GM19025 (cell line): ENCODE data around the gene TAF3.
A peak's percentile ranks its signal among the peaks of the same experiment; 100 is the strongest.

Experiments
- ATAC-seq: cut with Tn5 transposase; IDR thresholded peaks from one replicate; pipeline ENCODE4 v1.9.1; 2021; ENCODE audit warnings: mild to moderate bottlenecking, low read depth, moderate library complexity; ENCODE audit not compliant: unreplicated experiment

TAF3 gene

DNA sequence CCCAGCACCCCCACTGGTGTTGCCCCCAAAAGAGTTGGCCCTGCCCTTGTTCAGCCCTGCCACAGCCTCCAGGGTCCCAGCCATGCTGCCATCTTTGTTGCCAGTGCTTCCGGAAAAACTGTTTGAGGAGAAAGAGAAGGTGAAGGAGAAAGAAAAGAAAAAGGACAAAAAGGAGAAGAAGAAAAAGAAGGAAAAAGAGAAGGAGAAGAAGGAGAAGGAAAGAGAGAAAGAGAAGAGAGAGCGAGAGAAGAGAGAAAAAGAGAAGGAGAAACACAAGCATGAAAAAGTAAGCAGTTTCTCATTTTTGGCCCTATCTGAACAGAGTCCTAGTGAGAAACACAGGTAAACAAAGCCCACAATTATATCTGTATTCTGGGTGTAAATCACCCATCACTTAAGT, 147.2 kb downstream of the TAF3 start:
- no peak for ATAC-seq

DNA sequence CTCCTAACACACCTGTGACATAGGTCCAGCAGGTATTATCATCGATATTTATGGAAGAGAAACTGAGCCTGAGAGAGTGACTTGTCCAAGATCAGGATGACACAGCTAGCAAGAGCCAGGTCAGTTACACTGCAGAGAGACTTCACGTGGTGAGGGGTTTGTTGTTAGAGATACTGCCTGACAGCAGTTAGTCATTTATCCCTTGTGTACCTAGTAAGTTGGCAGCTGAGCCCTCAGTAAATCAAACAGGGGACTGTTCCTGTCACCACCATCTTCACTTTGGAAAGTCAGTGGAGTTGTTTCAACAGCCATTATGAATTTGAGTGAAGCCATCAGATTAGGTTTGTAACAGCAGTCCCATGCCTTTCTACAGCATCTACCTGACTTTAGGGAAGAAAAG, 148.7 kb downstream of the TAF3 start:
- no peak for ATAC-seq

DNA sequence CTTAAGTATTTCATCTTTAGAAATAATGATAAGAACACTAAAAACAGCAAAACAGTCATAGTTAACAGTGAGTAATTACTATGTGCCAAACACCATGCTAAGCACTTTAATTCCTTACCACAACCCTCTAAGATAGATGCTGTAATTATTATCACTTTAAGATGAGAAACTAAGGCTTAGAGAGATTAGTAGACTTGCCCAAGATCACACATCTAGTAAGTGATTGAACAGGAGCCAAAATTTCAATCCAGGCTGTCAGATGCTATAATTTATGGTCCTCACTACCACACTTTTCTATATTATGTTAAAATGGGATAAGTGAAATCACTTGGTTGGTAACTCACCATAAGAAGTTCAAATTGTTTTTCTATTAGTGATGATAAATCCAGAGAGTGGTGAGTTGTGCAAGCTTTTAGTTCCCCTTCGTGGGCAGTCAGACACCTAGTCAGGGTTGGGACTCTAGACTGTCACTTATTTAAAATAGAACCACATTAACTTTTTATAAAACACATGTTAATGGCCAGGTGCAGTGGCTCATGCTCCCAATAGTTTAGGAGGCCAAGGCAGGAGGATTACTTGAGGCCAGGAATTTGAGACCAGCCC, 150.3 kb downstream of the TAF3 start:
- no peak for ATAC-seq

DNA sequence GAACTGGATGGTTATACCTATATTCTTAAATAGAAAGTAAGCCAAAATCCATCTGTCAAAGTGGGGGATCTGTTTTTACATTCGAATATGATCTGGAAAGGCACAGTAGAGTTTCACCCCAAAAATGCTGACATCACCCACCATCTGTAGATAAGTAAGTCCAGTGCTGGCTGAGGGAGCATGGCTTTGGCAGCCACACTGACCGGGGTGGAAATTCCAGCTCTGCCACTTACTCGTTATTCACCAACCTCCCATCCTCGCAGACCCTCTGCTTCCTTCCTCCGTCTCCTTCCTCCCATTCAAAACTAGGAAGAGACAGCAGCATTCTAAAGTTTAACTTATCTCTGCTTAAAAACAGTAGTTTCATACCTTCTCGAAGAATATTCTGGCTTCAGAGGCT, 151.3 kb downstream of the TAF3 start:
- ATAC-seq: no peak

DNA sequence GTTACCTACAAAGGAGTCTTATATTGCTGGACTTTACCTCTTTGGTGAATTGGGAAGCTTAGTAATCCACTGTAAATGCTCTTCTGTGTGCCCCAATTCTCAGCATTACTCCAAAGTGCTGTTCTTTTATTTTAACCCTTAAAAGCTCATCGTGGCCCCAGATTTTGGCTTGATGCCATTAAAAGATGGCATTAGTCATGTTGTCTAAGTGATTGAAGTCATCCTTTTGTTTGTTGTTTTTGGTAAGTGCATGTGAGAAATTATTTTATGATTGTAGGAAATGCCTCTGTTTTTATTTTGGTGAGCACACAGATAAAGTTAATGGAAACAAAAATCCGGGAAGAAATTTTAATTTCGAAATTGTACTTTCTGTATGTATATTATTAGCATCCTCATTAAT, 153.6 kb downstream of the TAF3 start:
- ATAC-seq: no peak

DNA sequence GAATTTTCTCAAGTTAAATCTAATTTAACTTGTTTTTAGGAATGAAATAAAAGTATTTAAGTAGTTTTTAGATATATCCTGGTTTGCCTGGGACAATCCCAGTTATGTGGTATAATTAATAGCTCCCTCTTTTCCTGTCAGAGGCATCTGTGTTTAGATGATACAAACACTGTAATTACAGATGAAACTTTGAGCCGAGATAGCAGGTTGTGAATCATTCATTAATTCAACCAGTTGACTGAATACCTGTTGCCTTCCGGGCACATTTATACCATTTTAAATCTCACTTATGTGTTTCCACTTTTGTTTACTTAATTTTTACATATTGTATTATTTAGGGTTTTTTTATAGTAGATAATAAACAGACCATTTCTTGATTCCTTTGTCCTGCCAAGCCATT, 154.1 kb downstream of the TAF3 start:
- ATAC-seq: no peak

DNA sequence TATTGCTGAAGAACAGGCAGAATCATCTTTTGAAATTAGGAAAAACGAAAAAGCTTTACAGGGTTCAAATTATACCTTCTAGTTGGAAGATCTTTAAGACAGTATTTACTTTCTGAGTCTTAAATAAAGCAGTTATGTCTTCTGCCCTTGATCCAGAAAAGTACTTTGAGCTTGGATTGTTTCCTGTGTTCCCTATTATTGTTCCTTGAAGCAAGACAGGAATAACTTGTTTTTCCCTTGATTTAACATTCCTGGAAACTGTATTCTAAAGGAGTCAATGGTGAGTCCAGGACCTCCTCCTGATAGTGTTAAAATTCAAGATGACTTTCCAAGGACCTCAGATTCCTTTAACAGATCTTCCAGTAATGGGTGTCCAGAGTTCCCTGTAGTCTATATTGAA, 161.9 kb downstream of the TAF3 start:
- no peak for ATAC-seq

DNA sequence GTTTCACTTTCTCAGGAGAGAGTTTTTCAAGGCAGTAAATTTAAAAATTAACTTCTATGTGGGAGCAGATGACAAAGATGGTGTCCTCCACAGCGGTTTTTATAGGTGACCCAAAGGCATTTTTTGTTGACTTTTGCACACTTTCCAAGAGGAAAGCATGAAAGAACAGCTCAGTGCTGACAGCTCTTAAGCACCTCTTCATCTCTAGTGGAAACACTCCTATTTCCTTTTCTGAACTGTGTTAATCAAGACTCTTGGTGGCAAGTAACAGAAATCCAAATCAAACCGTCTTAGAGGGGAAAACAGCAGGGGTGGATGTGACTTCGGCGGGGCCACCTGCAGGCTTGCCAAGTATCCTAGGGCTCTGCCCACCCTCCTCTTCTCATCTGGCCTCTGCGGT, 164.4 kb downstream of the TAF3 start:
- ATAC-seq: no peak

DNA sequence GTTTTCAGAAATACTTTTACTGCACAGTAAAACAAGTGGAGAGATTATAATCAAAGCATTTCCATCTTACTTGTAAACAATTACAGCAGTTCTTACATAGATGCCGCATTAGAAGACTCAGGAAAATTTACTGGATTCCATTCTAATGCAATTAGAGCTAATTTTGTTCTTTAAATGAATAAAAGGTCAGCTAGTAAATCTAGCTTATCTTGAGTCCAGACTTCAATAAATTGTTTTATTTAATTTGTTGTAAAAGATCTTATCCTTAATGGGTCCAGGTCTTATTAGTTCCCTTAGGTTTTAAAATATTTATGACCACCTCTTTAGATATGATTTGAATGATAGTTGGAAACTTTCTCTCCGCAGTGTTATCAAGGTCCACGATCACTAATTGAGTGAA, 166.0 kb downstream of the TAF3 start:
- no peak for ATAC-seq

DNA sequence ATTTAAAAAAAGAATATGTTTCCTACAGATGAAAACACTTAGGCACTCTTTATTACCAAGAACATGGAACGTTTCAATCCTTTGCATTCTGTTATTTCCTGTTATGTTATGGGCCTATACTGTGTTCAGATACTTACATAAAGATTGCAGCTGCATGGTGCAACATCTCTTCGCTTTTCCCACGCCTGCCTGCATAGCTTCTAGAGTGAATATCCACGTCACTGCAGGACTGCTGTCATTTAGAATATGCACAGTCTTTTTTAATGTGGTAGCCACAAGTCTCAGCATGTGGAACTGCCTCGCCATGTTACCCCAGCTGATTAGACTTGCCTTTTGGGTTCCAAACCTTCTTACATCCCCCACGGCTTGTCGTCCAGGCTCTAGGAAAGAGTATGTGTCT, 166.6 kb downstream of the TAF3 start:
- ATAC-seq: no peak

DNA sequence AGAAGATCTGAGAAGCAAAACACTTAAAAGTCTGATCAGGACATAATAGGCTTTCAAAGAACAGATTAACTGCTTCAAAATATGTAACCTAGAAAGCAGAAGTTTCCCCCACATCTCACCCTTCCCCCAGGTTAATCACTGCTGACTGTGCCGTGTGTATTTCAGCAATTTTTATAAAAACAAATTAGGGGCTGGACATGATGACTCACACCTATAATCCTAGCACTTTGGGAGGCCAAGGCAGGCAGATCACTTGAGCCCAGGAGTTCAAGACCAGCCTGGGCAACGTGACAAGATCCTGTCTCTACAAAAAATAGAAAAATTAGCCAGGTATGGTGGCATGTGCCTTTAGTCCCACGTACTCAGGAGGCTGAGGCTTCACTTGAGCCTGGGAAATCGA, 168.5 kb downstream of the TAF3 start:
- ATAC-seq: no peak

DNA sequence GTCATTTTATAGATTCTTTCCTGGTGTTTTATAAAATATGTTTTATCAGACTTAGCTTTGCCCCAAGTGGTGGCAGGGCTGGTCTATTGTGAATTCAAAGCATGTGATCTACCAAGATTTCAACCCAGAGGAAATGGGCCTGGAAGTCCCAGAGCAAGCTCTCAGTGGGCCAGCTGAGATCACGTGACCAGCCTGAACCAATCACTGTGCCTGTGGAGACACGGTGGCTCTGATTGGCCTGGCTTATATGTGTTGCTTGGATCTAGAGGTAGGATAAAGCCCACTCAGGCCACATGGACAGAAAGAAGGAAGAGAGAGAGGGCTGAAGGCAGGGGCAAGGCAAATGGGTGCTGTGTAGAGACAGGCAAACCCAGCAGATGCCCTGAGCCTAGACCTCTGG, 170.7 kb downstream of the TAF3 start:
- no peak for ATAC-seq

DNA sequence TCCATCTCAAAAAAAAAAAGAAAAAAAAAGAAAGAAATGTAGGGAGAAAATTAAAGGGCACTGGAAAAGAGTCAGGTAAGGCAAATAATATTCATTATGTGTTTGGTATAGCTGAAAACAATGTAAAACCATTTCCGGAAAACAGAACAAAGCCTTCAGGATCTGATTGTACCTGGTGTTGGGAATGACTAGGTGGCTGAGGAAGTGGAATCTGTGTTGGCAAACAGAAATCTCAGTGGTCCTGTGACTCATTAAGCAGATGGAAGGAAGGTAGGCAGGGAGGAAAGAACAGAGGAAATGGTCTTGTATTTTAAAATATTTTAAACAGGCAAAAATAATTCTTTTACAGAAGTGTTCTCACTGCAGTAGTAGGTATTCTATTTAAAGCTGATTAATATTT, 180.5 kb downstream of the TAF3 start:
- no peak for ATAC-seq

DNA sequence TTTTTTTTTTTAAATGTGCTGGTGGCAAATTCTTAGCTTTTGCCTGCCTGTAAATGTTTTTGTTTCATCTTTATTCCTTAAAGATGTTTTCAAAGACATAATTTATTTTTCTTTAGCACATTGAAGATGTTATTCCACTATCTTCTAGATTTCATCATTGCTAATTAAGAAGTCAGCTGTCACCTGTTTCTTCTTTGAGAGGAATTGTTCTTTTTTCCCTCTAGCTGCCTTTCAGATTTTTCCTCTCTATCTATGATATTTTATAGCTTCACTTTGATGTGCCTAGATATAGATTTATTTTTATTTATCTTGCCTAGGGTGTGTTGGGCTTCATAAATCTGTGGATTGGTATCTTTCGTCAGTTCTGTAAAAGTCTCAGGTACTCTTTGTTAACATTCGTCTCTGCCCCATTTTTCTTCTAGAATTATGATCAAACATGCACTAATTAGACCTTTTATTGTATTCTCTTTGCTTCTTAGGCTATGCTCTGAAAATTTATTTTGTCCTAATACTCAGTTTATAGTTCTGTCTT, 186.2 kb downstream of the TAF3 start:
- ATAC-seq: no peak

DNA sequence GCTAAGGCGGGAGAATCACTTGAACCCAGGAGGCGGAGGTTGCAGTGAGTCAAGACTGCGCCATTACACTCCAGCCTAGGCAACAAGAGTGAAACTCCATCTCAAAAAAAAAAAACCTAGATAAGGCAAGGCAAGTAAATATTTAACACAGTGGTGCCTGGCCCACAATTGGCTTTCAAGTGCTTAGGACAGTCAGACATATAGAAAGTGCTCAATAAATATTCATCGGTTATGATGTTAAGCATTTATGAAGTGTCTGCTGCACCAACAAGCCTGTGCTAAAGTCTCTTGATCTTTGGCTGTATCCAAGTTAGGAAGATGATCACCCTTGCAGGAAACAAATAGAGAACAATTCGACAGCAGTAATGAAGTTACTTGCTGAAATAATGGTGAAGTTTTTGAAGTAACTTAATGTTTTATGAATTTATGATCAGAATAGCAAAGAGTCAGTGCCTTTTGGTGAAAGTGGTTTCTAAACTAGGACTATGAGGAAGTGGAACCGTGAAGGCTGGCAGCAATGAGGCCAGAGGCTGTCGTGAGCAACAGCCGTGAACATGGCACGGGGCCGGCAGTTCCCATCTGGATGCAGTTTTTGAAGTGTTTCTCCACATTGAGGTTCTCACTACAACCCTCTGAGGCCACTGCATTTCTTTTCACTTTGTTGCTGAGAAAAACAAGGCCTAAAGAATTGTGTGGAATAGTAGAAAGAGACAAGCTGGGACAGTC, 188.1 kb downstream of the TAF3 start:
- ATAC-seq: peak; percentile 73

DNA sequence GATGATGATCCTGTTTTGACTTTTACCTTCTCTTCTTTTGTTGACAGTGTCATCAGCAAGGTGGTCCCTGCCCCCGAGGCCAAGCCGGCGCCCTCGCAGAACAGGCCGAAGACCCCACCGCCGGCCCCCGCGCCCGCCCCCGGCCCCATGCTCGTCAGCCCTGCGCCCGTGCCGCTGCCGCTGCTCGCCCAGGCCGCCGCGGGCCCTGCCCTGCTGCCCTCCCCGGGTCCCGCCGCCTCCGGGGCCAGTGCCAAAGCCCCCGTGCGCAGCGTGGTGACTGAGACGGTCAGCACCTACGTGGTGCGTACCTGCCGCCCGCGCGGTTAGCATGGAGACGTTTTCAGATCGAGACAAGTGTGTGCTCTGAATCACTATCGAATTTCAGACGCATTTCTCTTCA, 190.7 kb downstream of the TAF3 start:
- ATAC-seq: no peak

DNA sequence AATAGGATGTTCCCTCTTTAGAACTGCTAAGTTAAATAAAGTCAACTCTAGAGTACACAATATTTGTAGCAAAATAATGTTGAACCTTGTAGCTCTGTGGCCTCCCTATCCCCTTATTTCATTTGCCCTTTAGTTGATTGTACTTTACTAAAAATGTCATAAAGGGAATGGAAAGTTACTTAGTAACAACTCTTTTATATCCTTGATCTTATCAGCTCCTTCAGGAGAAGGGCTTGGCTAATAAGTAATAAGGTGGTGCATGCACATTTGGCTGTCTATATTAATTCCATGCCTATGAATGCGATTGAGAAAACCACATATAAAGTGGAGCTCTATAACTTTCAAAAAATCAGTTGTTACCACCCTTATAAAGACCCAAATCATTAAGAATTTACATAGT, 194.7 kb downstream of the TAF3 start:
- ATAC-seq: no peak

DNA sequence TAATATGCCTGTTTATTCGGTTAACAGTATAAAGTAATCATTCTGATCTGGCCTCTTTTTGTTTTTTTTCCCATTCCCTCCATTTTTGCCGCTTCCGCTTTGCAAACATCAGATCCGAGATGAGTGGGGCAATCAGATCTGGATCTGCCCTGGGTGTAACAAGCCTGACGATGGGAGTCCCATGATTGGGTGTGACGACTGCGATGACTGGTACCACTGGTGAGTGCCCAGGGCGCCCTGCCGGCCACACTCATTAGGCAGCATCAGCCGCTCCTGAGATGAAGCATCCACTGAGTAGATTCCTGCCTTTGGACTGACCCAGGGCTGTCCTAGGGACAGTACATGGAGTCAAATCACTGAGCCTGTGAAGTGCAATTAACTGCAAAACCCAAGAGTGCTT, 195.3 kb downstream of the TAF3 start:
- ATAC-seq: no peak

DNA sequence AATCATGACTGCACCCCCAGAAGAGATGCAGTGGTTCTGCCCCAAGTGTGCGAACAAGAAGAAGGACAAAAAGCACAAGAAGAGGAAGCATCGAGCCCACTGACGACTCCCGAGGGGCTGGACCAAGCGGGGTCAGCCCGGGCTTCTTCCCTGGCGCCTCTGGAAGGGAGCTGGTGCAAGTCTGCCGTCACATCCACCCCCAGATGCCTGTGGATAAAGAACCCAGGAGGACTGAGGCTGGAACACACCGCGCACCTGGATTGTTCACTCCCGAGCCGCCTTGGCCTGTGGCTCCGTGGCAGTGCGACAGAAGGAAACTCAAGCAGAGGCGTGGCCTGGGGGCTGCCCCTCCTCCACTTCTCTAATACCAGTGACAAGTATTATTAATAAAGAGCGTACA, 196.3 kb downstream of the TAF3 start:
- no peak for ATAC-seq

DNA sequence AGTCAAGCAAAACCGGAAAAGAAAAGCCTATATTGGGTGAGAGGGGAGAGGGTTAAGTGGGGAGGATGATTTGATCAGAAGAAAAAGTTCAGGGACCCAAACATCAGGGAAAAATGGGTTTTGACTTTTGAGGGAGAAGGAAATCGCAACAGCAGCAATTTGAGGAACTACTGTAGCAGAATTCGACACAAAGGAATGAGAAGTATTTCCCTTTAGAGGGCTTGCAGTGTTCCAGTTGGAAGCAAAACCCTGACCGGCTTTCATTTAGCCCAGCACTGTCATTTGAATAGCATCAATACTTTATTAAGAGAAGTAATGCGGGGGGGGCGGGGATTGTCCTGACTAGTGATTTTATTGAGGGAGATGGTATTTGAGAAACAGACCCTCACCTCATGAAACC, 199.0 kb downstream of the TAF3 start:
- ATAC-seq: no peak

DNA sequence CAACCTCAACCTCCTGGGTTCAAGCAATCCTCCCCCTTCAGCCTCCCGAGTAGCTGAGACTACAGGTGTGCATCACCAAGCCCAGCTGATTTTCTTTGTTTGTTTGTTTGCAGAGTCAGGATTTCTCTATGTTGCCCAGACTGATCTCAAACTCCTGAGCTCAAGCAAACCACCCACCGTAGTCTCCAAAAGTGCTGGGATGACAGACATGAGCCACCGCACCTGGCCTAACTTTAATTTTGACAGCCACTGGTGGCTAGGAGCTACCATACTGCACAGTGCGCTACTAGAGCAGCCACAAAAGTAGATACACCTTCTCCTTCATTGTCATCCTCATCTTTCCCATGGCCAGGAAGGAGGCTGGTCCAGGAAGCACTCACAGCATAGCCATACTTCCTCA, 205.0 kb downstream of the TAF3 start:
- no peak for ATAC-seq

DNA sequence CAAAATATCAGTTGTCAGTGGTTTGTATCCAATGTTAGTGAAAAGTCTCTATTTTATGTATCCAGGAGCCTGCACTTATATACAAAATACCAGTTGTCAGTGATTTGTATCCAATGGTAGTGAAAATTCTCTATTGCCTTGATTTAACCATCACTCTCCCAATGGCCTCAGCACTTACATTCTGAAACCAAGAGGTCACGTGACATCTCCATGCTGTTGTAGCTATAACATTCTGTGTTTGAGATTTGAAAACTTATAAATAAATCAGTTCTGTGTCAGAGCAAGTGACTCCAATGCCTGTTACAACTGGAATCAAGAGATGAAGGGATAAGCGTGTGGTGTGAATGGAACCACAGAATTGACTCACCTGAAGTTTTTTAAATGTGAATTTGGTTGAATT, 205.5 kb downstream of the TAF3 start:
- no peak for ATAC-seq
